IMR-90 (cell line): ENCODE measurements around the gene DAGLA.

Source experiments
- BHLHE40 ChIP-seq: fragments of 150-350 bp; IDR thresholded peaks from 2 replicates; pipeline ENCODE4 v1.6.1; 2016; ENCODE audit warnings: mild to moderate bottlenecking, low read depth, low read length
- CTCF ChIP-seq: conservative IDR thresholded peaks from 2 replicates; pipeline ENCODE4 v1.5.1; 2012; ENCODE audit warnings: mild to moderate bottlenecking, low read depth, low read length, improper control_type of control experiment
- FOS ChIP-seq: fragments of 150-350 bp; IDR thresholded peaks from 2 replicates; pipeline ENCODE4 v1.6.1; 2016; ENCODE audit warnings: low read depth, low read length
- RAD21 ChIP-seq: IDR thresholded peaks from 2 replicates; pipeline ENCODE4 v1.6.1; 2012; ENCODE audit warnings: low read length, improper control_type of control experiment
- SMC3 ChIP-seq: fragments of 150-350 bp; IDR thresholded peaks from 2 replicates; pipeline ENCODE4 v1.6.1; 2016; ENCODE audit warnings: low read depth, mild to moderate bottlenecking, antibody characterized with exemption, low read length, moderate library complexity

DNA sequence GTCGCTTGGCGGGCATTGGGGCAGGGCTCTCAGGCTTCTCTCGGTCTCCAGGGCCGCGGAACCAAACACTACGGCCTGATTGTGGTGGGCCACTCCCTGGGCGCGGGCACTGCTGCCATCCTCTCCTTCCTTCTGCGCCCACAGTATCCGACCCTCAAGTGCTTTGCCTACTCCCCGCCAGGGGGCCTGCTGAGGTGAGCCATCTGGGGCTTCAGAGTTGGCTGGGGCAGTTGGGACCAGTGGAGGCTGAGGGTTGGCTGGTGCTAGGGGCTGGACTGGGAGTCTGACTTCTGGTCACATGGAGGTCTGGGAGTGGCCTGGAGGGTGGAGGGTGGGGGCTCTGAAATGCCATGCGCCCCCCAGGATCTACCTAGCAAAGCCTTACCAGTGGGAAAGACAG lies 56.9 kb downstream of the DAGLA start:
- TF ChIP-seq SMC3 (no peak), FOS (no peak), CTCF (no peak), BHLHE40 (no peak), RAD21 (no peak)
